HG03097 (cell line): ENCODE results near the gene SNX32.

Source experiments
- ATAC-seq: cut with Tn5 transposase; IDR thresholded peaks from one replicate; pipeline ENCODE4 v1.9.1; 2021; ENCODE audit not compliant: unreplicated experiment, low FRiP score

The SNX32 gene

GRCh38 chr11:65796726-65797601 lies 36.8 kb upstream of the SNX32 start:
- ATAC-seq: no peak

- no peak for ATAC-seq
Measured at GRCh38 chr11:65797711-65798110, 36.1 kb upstream of the SNX32 start.

- no peak for ATAC-seq
Measured at GRCh38 chr11:65798882-65799281, 34.9 kb upstream of the SNX32 start.

- no peak for ATAC-seq
Measured at GRCh38 chr11:65801153-65801987, 32.4 kb upstream of the SNX32 start.

GRCh38 chr11:65802841-65803240 lies 30.9 kb upstream of the SNX32 start:
- ATAC-seq: no peak

- ATAC-seq: no peak
Measured at GRCh38 chr11:65803797-65804492, 29.8 kb upstream of the SNX32 start.

GRCh38 chr11:65806979-65807378 lies 26.8 kb upstream of the SNX32 start:
- no peak for ATAC-seq

GRCh38 chr11:65808744-65809341 lies 24.9 kb upstream of the SNX32 start:
- no peak for ATAC-seq

- ATAC-seq: no peak
Measured at GRCh38 chr11:65809496-65809895, 24.3 kb upstream of the SNX32 start.

GRCh38 chr11:65810046-65810868 lies 23.5 kb upstream of the SNX32 start:
- no peak for ATAC-seq

- no peak for ATAC-seq
Measured at GRCh38 chr11:65811764-65812475, 21.8 kb upstream of the SNX32 start.

GRCh38 chr11:65814131-65814985 lies 19.4 kb upstream of the SNX32 start:
- ATAC-seq: no peak

GRCh38 chr11:65814986-65815565 lies 18.7 kb upstream of the SNX32 start:
- no peak for ATAC-seq

- ATAC-seq: no peak
Measured at GRCh38 chr11:65816696-65817095, 17.1 kb upstream of the SNX32 start.

- ATAC-seq: no peak
Measured at GRCh38 chr11:65817312-65817834, 16.4 kb upstream of the SNX32 start.

- peak; percentile 80 for ATAC-seq
Measured at GRCh38 chr11:65817835-65818680, 15.7 kb upstream of the SNX32 start.

- ATAC-seq: no peak
Measured at GRCh38 chr11:65821107-65821506, 12.7 kb upstream of the SNX32 start.
